Activated CD4-positive, alpha-beta T cell treated with anti-CD3 and anti-CD28 coated beads, Interleukin-2, amount 50 U/mL, for 48 hours (primary cell): ENCODE data around the gene HLA-DQB1.

ENCODE experiments used
- DNase-seq, 2 experiments: peaks; one replicate each; pipeline ENCODE4 v3.0.0-alpha.2; 2020

HLA-DQB1 gene

GRCh38 chr6:32623693-32624092 is 42.8 kb downstream of the HLA-DQB1 start:
- no peak for DNase-seq

GRCh38 chr6:32622545-32623401 is 43.7 kb downstream of the HLA-DQB1 start:
- DNase-seq: peak; percentile 17 to 44

- DNase-seq: no peak
These were observed 45.1 kb downstream of the HLA-DQB1 start for GRCh38 chr6:32621372-32621771.

- DNase-seq: no peak
These were observed 48.7 kb downstream of the HLA-DQB1 start for GRCh38 chr6:32617751-32618150.

GRCh38 chr6:32615885-32616532 is 50.4 kb downstream of the HLA-DQB1 start:
- DNase-seq: no peak

- no peak for DNase-seq
These were observed 51.9 kb downstream of the HLA-DQB1 start for GRCh38 chr6:32614366-32615081.

GRCh38 chr6:32613475-32613874 is 53.0 kb downstream of the HLA-DQB1 start:
- no peak for DNase-seq

- DNase-seq: no peak
These were observed 55.7 kb downstream of the HLA-DQB1 start for GRCh38 chr6:32610682-32611296.

GRCh38 chr6:32609731-32610640 is 56.5 kb downstream of the HLA-DQB1 start:
- DNase-seq: peak; percentile 15 to 36
